Uterus (tissue), 2 donors: ENCODE measurements around the gene CYGB.

Source experiments
- CTCF ChIP-seq, 4 experiments: fragments of 200-600 bp in 2 of 4; fragments of 450-650 bp in 2 of 4; sonication (generic) in 2 of 4; IDR thresholded peaks; one replicate each; pipeline ENCODE4 v1.5.1; 2016 to 2019; ENCODE audit warnings: antibody characterized with exemption in 4 of 4, mild to moderate bottlenecking in 2 of 4, moderate library complexity in 1 of 4
- POLR2A ChIP-seq, 2 donors: fragments of 450-650 bp; IDR thresholded peaks; one replicate each; pipeline ENCODE4 v1.6.1; 2016; ENCODE audit warnings: antibody characterized with exemption in 2 of 2, mild to moderate bottlenecking in 1 of 2, moderate library complexity in 1 of 2

- TF ChIP-seq CTCF (IDR thresholded peaks at IDR 0.05): no peak
- no peak for TF ChIP-seq POLR2A (IDR thresholded peaks at IDR 0.05)
Measured at GRCh38 chr17:76500747-76501017, 36.8 kb downstream of the CYGB start.
